Vagina (tissue), 2 donors: ENCODE results near the gene AATK. TPM values are rescaled to one million over a fixed set of nuclear protein-coding genes. Genes with fewer than 3 reads are reported as not detected.

Source experiments
- DNase-seq, 2 donors: peaks; one replicate each; pipeline ENCODE4 v3.0.0-alpha.2; 2017; ENCODE audit errors: extremely low spot score in 2 of 2
- H3K27ac ChIP-seq: fragments of 200-600 bp; sonication (generic); one replicate; pipeline ENCODE4 v1.5.1; 2019
- H3K27me3 ChIP-seq: fragments of 200-600 bp; sonication (generic); one replicate; pipeline ENCODE4 v1.5.1; 2019
- H3K36me3 ChIP-seq, 2 donors: fragments of 200-600 bp; sonication (generic); one replicate each; pipeline ENCODE4 v1.5.1; 2017 to 2019
- H3K4me1 ChIP-seq: fragments of 200-600 bp; sonication (generic); one replicate; pipeline ENCODE4 v1.5.1; 2019
- H3K4me3 ChIP-seq, 2 donors: fragments of 200-600 bp; sonication (generic); 1 replicate in 1 of 2; 2 replicates in 1 of 2; pipeline ENCODE4 v1.5.1; 2016 to 2019
- H3K9me3 ChIP-seq: fragments of 200-600 bp; sonication (generic); one replicate; pipeline ENCODE4 v1.5.1; 2019
- CTCF ChIP-seq, 3 experiments: fragments of 450-650 bp in 2 of 3; fragments of 200-600 bp in 1 of 3; sonication (generic) in 1 of 3; IDR thresholded peaks; one replicate each; pipeline ENCODE4 v1.5.1; 2017 to 2019; ENCODE audit warnings: antibody characterized with exemption in 3 of 3, mild to moderate bottlenecking in 2 of 3, moderate library complexity in 2 of 3
- POLR2A ChIP-seq, 2 donors: fragments of 450-650 bp; IDR thresholded peaks; one replicate each; pipeline ENCODE4 v1.6.1; 2017; ENCODE audit warnings: antibody characterized with exemption in 2 of 2, mild to moderate bottlenecking in 2 of 2, moderate library complexity in 2 of 2
- POLR2AphosphoS5 ChIP-seq, 2 donors: sonication (generic); formaldehyde crosslinking; IDR thresholded peaks; one replicate each; pipeline ENCODE4 v1.9.0; 2017; ENCODE audit warnings: antibody characterized with exemption in 2 of 2, mild to moderate bottlenecking in 2 of 2, low read depth in 1 of 2; ENCODE audit not compliant: insufficient read depth in 1 of 2
- intact Hi-C: fragments of 100-400 bp; cut with DNase I; formaldehyde crosslinking; loops from one replicate; pipeline ENCODE4 v1.15.1; 2023
- total RNA-seq: library from RNA; depleted of rRNA; stranded (reverse); fragments of >200 nt; gene quantifications from one replicate; pipeline ENCODE4 v1.2.3, GENCODE V29; 2016

AATK gene
- total RNA-seq, 1 donor from 2014 or later, result 6.4 TPM

DNA sequence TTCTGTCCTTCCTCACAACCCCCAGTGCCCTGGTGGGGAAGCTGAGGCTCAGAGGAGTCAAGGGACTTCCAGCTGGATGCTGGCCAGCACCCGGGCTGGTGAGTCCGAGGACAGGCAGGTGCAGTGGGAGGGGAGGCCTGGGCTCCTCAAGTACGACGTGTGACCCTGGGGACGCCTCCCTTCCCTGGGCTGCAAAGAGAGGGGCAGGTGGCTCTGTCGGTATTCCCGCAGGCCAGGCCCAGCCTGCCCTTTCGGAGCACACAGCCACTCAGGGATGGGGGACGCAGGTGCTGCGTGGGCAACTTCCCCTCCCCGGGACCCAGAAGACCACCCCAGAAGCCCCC lies 33.9 kb downstream of the AATK start:
- Histone ChIP-seq H3K36me3 (no peaks in the 10 kb centered on the region), H3K4me1 (no peaks in the 10 kb centered on the region), H3K9me3 (no peaks in the 10 kb centered on the region), H3K4me3 (no peak overlapping the region), H3K27ac (no peak overlapping the region), H3K27me3 (no peaks in the 10 kb centered on the region)
- no peak for DNase-seq
- TF ChIP-seq CTCF (IDR thresholded peaks at IDR 0.05) (no peak), POLR2AphosphoS5 (IDR thresholded peaks at IDR 0.05; ENCODE audit: insufficient read depth in 1 of 2, low read depth in 1 of 2) (no peak), POLR2A (IDR thresholded peaks at IDR 0.05) (no peak)
- intact Hi-C loops, result no loop called here

- H3K27ac ChIP-seq, result no peak overlapping the region
- no peak overlapping the region for H3K4me3 ChIP-seq
- no peak for DNase-seq
- TF ChIP-seq POLR2A (IDR thresholded peaks at IDR 0.05) (no peak), CTCF (IDR thresholded peaks at IDR 0.05) (no peak), POLR2AphosphoS5 (IDR thresholded peaks at IDR 0.05; ENCODE audit: insufficient read depth in 1 of 2, low read depth in 1 of 2) (no peak)
- no peaks in the 10 kb centered on the region for H3K27me3 ChIP-seq
- H3K4me1 ChIP-seq, result no peaks in the 10 kb centered on the region
- no peaks in the 10 kb centered on the region for H3K9me3 ChIP-seq
- intact Hi-C loops, result no loop called here
- no peaks in the 10 kb centered on the region for H3K36me3 ChIP-seq
These were observed 34.4 kb downstream of the AATK start for GRCh38 chr17:81131486-81132196.

DNA sequence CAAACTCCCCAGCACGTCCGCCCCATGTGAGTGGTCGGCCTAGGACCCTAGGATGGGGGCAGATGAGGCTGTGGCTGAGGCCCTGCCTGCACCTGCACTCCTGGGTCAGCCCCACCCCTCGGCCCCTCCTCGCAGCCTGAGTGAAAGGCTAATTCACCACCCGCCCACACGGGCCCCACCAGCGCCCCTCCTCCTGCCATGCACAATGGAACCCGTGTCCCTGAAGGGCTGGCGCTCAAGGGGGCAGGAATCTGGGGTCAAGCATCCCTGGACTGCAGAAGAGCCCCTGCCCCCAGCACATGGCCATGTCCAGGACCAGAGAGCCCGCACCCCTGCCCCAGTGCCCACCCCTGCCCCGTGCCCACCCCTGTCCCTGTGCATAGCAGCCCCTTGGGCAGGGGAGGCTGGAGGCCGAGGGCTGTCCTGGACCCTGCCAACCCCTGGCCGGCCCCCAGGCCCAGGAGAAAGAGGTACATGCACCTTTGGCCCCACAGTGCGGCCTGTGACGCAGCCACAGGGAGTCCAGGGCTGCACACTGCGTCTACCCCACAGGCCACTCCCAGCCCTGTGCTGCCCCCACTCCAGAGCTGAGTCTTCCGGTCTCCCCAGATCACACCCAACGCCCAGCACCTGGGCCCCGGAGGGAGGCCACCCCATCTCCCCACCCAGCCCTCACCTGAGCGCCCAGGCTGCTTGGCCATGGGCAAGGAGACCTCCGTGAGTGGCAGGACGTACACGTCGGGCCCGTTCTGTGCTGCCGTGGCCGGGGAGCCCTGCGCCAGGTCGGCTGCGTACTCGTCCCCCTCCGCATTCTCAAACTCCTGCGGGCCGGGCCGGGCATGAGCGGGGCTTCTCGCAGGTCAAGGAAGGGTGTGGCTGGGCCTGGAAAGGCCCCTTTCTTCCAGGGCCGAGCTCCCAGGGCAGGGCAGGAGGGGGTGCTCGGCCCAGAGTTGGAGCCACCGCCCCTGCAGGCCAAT lies 35.3 kb downstream of the AATK start:
- Histone ChIP-seq H3K4me3 (no peak overlapping the region), H3K27ac (no peak overlapping the region), H3K36me3 (no peaks in the 10 kb centered on the region), H3K27me3 (no peaks in the 10 kb centered on the region), H3K9me3 (no peaks in the 10 kb centered on the region), H3K4me1 (no peaks in the 10 kb centered on the region)
- TF ChIP-seq POLR2AphosphoS5 (IDR thresholded peaks at IDR 0.05; ENCODE audit: insufficient read depth in 1 of 2, low read depth in 1 of 2) (no peak), POLR2A (IDR thresholded peaks at IDR 0.05) (no peak), CTCF (IDR thresholded peaks at IDR 0.05) (no peak)
- intact Hi-C loops, result no loop called here
- no peak for DNase-seq

GRCh38 chr17:81129711-81130367 lies 36.2 kb downstream of the AATK start:
- no peak for TF ChIP-seq CTCF (IDR thresholded peaks at IDR 0.05)
- TF ChIP-seq POLR2AphosphoS5 (IDR thresholded peaks at IDR 0.05; ENCODE audit: insufficient read depth in 1 of 2, low read depth in 1 of 2), result no peak
- intact Hi-C loops, result no loop called here
- H3K36me3 ChIP-seq, result no peaks in the 10 kb centered on the region
- no peaks in the 10 kb centered on the region for H3K9me3 ChIP-seq
- H3K27me3 ChIP-seq, result no peaks in the 10 kb centered on the region
- no peaks in the 10 kb centered on the region for H3K4me1 ChIP-seq
- H3K27ac ChIP-seq, result no peak overlapping the region
- DNase-seq, result no peak
- H3K4me3 ChIP-seq, result no peak overlapping the region
